HG03039 (cell line): Measurements from ENCODE around the gene AHRR.
"Not testable (repeated sequence)": the region's sequence is repeated elsewhere in the genome, so short reads cannot be mapped to it uniquely, and the experiment has no call there.

Experiments
- ATAC-seq: cut with Tn5 transposase; IDR thresholded peaks from one replicate; pipeline ENCODE4 v1.9.1; 2021; ENCODE audit warnings: mild to moderate bottlenecking, moderate library complexity; ENCODE audit not compliant: unreplicated experiment

The AHRR gene

GRCh38 chr5:470961-471749 lies 149.6 kb downstream of the AHRR start:
- ATAC-seq, result no peak

DNA sequence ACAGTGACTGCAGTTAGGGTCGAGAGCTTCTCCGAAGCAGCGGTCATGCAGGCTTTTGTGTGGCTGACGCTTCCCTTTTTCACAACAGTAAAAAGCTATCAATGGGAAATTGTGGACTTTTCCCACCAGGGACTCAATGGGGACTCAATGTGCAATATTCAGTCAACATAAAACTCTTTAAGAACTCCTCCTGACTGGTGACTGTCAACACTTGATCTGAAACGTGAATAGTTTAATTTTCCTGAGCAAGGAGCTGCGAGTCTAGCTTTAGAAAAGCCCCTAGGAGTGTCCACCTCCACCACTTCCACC lies 150.2 kb downstream of the AHRR start:
- ATAC-seq, result no peak

DNA sequence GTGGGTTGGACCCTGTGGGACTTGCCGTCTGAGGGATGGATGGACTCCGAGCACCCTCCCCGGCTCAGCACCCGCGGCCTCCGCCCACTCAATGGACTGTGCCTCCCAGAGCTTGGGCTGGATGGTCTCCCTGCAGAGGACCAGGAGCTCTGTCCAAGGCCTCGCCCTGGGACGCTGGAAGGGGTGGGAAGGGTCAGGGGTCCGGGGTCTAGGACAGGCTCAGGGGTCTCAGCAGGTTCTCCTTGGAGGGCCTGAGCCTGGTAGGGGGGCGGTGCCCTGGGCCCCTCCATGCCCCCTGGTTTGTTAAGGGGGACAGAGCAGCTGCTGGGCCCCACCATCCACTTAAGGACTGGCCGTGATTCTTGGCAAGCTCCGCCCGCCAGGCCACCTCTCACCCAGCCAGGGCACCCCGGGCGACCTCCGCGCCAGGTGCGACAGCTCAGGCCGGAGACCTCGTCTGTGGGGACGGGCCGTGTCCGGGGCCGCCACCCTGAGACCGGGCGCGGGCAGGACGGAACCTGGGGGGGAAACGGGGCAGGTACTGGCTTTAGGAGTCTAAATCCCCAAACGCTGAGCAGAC lies 150.7 kb downstream of the AHRR start:
- peak; percentile 2 for ATAC-seq

- peak; percentile 66 for ATAC-seq
Measured at GRCh38 chr5:472656-473550, 151.4 kb downstream of the AHRR start.

- peak; percentile 26 for ATAC-seq
Measured at GRCh38 chr5:473551-474192, 152.2 kb downstream of the AHRR start.

- not testable (repeated sequence) for ATAC-seq
Measured at GRCh38 chr5:474232-474839, 152.8 kb downstream of the AHRR start.

GRCh38 chr5:474840-475661 lies 153.5 kb downstream of the AHRR start:
- no peak for ATAC-seq

DNA sequence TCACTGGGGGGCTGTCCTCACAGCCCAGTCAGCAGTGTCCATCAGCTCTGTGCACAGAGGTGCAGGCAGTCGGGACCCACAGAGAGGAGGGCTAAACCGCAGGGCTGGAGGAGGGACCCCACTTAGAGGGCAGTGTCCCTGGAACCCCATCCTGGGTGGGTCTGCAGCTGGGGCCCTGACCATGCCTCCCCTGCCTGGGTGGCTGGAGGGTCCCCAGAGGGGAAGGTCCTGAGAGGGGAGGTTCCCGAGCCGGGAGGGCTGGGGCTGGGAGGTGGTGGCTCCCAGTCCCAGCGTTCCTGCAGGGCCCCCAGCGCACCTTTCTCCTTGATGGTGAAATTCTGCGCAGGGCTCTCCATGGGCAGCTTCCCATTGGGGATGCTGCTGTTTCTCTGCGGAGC lies 154.2 kb downstream of the AHRR start:
- ATAC-seq, result no peak

- ATAC-seq, result no peak
Measured at GRCh38 chr5:476102-476813, 154.7 kb downstream of the AHRR start.

DNA sequence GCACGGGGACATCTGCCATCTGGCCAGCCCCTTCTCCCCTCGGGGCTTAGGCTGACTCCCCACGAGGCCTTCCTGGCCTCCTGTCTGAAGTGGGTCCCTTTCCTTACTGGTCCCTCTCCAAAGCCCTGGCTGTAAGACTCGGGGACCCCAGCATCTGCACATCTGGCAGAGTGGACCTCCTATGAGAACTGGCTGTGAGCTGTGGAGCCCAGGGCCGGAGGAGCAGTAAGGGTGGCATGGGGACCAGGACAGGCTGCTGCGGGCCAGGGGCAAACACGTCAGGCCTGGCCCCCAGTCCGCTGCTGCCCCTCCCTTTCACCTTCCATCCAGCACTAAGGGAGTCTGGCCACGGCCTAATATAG lies 155.3 kb downstream of the AHRR start:
- ATAC-seq, result no peak

DNA sequence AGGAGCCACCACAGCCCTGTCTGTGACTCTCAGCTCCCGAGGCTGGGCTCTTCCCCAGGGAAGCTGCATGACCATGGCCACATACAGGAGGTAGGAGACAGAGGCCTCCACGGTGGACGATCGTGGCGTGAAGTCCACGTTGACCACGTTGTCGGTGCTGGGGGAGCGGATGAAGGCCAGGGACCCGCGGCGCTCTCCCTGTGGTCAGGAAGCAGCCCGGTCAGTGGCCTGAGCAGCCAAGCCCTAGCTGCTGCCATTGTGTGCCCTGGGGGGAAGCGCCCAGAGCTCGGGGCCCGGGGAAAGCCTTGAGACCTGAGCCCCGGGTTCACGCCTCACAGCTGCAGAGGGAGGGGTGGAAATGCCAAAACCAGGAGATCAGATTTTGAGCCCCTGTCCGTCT lies 155.7 kb downstream of the AHRR start:
- ATAC-seq, result no peak

DNA sequence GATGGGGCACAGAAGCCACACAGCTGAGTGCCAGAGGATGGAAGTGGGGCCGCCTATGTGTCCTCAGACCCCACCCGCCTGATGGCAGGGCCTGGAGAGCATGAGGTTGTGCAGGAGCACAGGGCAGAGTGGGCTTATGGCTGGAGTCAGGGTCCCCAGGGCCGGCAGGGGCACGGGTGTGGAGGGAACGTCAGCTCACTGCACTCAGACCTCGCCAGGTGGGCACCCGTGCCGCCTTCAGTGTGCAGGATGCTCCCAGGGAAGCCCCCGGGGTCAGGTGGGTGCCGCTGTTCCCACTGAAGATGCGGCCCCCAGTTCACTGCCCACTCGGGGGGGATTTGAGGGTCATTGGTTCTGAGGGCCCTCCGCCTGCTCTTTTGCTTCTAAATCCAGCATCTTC lies 156.4 kb downstream of the AHRR start:
- no peak for ATAC-seq

DNA sequence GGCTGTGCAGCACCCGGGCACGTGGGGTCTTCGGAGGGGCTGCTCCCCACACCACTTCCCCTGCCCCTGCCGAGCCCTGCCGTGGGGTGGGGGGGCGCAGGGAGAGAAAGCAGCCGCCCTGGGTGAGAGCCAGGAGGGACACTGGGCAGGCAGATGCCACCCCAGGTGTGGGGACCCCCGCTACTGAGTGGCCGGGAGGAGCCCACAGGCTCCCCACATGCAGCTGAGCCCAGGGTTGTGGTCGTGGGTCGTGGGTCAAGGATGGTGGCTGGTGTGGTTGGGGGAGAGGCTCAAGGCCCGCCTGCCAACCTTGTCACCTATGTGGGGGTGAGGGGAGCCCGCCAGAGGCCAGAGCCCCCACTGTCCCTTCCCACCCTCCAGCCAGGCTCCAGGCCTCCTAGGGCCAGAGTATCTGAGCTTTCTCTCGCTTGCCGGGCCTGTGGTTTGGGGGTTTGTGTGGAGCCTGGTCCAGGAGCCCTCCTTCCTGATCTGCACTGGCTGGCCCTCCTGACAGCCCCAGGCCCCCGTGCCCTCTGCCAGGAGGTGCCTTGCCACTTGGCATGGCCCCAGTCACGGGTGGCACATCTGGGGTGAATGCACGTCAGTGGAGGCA lies 157.0 kb downstream of the AHRR start:
- ATAC-seq, result no peak

DNA sequence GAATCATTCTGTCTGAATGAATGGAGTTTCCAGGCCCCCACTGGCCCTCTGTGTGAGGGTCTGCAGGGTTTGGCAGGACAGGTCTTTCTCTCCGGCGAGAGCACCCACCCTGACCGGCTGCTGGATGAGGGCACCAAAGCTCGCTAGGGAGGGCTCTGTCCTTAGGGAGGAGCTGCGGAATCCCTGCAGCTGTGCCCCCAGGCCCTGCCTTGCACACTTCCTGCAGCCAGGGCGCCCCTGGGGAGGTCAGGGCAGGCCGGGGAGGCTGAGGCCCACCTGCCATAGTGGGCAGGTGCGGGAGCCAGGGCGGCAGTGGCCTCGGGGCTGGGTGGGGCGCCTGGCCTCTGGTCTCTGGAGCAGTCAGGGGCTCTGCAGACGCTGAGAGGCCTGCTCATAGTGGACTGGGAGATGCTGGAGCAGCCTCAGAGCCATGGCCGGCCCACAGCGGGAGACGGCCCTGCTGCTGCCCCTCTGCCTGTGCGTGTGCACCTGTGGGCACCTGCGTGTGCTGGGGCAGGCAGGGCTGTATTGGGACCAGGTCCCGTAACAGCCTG lies 157.5 kb downstream of the AHRR start:
- no peak for ATAC-seq

DNA sequence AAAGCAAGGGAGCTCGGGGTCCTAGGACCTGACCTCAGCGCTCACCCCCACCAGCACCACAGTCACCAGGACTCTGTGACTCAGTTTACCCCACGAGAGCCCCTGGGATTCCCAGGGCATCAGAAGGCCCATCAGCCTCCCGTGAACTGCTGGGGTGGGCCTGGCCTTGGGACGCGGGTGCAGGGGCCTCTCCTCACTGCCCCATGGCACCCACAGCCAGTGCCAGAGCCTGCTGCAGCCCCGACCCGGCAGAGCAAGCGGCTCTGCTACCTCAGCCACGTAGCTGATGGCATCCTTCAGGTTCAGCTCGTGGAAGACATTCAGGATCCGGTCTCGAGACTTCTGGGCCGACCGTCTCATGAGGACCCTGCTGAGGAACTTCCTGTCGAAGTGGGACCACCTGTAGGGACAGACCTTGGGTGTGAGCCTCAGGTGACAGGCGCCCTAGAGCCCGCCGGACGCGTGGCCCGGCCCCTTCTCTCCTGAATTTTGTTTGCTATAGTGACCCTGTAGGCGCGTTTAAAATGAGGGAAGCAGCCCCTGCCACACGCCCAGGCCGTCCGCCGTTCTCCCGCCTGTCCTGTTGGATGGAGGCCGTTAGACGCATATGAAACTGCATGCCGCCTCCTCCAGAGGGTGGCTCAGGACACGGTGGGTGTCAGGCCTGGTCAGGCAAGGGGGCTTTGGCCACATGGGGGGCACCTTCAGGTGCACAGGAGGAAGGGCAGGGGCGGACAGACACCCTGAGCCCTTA lies 158.2 kb downstream of the AHRR start:
- ATAC-seq, result no peak

GRCh38 chr5:481347-481746 lies 159.8 kb downstream of the AHRR start:
- ATAC-seq, result no peak

DNA sequence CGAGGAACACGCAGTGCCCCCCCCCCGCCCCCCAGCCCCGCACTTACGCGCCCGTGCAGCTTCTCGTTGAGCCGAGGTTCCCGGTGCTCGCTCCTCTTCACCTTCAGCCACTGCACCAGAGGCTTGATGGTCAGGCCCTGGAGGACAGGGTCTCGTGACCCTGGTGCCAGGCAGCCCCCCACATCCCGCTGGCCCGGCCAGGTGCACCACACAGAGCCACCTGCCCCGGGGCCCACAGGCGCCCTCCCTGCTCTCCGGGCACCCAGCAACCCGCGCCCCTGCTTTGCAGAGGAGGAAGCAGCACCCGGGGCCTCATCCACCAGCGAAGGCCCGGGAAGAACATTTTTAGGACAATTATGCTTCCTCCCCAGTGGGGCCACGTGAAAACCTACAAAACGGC lies 160.5 kb downstream of the AHRR start:
- no peak for ATAC-seq

- ATAC-seq, result no peak
Measured at GRCh38 chr5:482506-482905, 161.0 kb downstream of the AHRR start.
